SU-DHL-6 (cell line): ENCODE data around the gene C9orf57.
"Not testable (repeated sequence)": the region's sequence is repeated elsewhere in the genome, so short reads cannot be mapped to it uniquely, and the experiment has no call there.

Experiments used
- H2AFZ ChIP-seq: fragments of 200-600 bp; sonication (generic); 2 replicates; pipeline ENCODE4 v1.6.1; 2014; ENCODE audit warnings: low read depth, mild to moderate bottlenecking, moderate library complexity, mixed read lengths, antibody characterized with exemption, low read length; ENCODE audit not compliant: severe bottlenecking
- H3F3A ChIP-seq: fragments of 200-600 bp; shearing (Covaris generic); 2 replicates; pipeline ENCODE4 v1.6.0; 2016; ENCODE audit warnings: antibody characterized with exemption, mild to moderate bottlenecking; ENCODE audit not compliant: insufficient read depth
- H3K27ac ChIP-seq: fragments of 200-600 bp; sonication (generic); 2 replicates; pipeline ENCODE4 v1.5.1; 2016; ENCODE audit warnings: low read depth, mild to moderate bottlenecking, low read length, moderate library complexity, mixed read lengths
- H3K27me3 ChIP-seq: fragments of 200-600 bp; sonication (generic), shearing (Covaris generic); 2 replicates; pipeline ENCODE4 v1.6.0; 2014; ENCODE audit warnings: mild to moderate bottlenecking, low read length
- H3K36me3 ChIP-seq: fragments of 200-600 bp; sonication (generic); 2 replicates; pipeline ENCODE4 v1.6.1; 2014; ENCODE audit warnings: mild to moderate bottlenecking, low read length, mixed read lengths
- H3K4me2 ChIP-seq: fragments of 300-600, 200-600 bp; shearing (Covaris generic), sonication (generic); 2 replicates; pipeline ENCODE4 v1.6.0; 2014; ENCODE audit warnings: low read length, low read depth, mild to moderate bottlenecking; ENCODE audit not compliant: poor library complexity, severe bottlenecking
- H3K4me3 ChIP-seq: fragments of 200-600 bp; sonication (generic); 2 replicates; pipeline ENCODE4 v1.5.1; 2014; ENCODE audit warnings: antibody characterized with exemption, low read length, mild to moderate bottlenecking, mixed read lengths; ENCODE audit not compliant: insufficient read depth, poor library complexity, severe bottlenecking
- H3K79me2 ChIP-seq: fragments of 200-600 bp; sonication (generic); 2 replicates; pipeline ENCODE4 v1.6.1; 2014; ENCODE audit warnings: mild to moderate bottlenecking, low read length, moderate library complexity; ENCODE audit not compliant: insufficient read depth
- H3K9ac ChIP-seq: fragments of 200-600 bp; sonication (generic); 2 replicates; pipeline ENCODE4 v1.7.0; 2014; ENCODE audit warnings: mild to moderate bottlenecking, low read length
- H3K9me2 ChIP-seq: fragments of 200-600 bp; sonication (generic); replicated peaks from 2 replicates; pipeline ENCODE4 v1.6.1; 2014; ENCODE audit warnings: low read length; ENCODE audit not compliant: insufficient read depth
- H3K9me3 ChIP-seq: fragments of 200-600 bp; sonication (generic); 2 replicates; pipeline ENCODE4 v1.6.1; 2014; ENCODE audit warnings: low read length, mixed read lengths; ENCODE audit not compliant: insufficient read depth
- H4K20me1 ChIP-seq: fragments of 200-600 bp; sonication (generic); 2 replicates; pipeline ENCODE4 v1.6.1; 2014; ENCODE audit warnings: low read depth, mild to moderate bottlenecking, antibody characterized with exemption, low read length, moderate library complexity, mixed read lengths
- EZH2phosphoT487 ChIP-seq: fragments of 200-600 bp; sonication (generic), shearing (Covaris generic); conservative IDR thresholded peaks from 2 replicates; pipeline ENCODE4 v1.6.1; 2018; ENCODE audit warnings: mild to moderate bottlenecking, antibody characterized with exemption, low read length, moderate library complexity, mixed read lengths
- TF ChIP-seq, protein P1 (sequence below): fragments of 200-600 bp; sonication (generic); IDR thresholded peaks from one replicate; pipeline ENCODE4 v1.5.1; 2017; ENCODE audit warnings: antibody characterized with exemption, mild to moderate bottlenecking, low read length, moderate library complexity; ENCODE audit not compliant: insufficient read depth, poor library complexity, severe bottlenecking

C9orf57 gene, protein sequence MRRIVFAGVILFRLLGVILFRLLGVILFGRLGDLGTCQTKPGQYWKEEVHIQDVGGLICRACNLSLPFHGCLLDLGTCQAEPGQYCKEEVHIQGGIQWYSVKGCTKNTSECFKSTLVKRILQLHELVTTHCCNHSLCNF

DNA sequence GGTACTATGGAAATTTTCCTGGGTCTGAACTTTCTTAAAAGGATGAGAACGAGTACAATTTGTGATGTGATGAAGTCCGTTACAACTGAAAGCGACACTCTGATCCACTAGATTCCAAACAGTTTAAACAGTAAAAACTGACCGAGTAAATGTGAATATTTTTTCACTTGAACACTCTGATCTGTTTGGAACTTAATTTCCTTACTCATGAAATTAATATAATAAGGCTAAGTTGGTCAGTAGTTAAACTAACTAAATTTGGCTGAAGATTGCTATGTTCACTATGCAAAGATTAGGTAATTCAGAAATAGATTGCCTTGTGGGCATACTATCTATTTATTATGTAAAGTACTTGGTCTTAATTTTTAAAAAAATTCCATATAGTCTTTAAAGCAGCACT is at the start of gene C9orf57:
Gene C9orf57 (minus strand): TSS at position 101 of the 400 bp plus-strand sequence. CDS start 1,282 bp downstream, outside the sequence.
- H3K79me2 ChIP-seq = no peaks in the 10 kb centered on the region
- no peaks in the 10 kb centered on the region for H3K9me3 ChIP-seq
- no peaks in the 10 kb centered on the region for H3K36me3 ChIP-seq
- no peak within 1 kb of the TSS for H2AFZ ChIP-seq
- H4K20me1 ChIP-seq = no peaks in the 10 kb centered on the region
- TF ChIP-seq, protein P1, sequence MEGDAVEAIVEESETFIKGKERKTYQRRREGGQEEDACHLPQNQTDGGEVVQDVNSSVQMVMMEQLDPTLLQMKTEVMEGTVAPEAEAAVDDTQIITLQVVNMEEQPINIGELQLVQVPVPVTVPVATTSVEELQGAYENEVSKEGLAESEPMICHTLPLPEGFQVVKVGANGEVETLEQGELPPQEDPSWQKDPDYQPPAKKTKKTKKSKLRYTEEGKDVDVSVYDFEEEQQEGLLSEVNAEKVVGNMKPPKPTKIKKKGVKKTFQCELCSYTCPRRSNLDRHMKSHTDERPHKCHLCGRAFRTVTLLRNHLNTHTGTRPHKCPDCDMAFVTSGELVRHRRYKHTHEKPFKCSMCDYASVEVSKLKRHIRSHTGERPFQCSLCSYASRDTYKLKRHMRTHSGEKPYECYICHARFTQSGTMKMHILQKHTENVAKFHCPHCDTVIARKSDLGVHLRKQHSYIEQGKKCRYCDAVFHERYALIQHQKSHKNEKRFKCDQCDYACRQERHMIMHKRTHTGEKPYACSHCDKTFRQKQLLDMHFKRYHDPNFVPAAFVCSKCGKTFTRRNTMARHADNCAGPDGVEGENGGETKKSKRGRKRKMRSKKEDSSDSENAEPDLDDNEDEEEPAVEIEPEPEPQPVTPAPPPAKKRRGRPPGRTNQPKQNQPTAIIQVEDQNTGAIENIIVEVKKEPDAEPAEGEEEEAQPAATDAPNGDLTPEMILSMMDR = no peak
- TF ChIP-seq EZH2phosphoT487 = no peak
- H3K4me3 ChIP-seq = no peak within 1 kb of the TSS
- no peaks in the 10 kb centered on the region for H3F3A ChIP-seq
- no peak within 1 kb of the TSS for H3K4me2 ChIP-seq
- H3K9ac ChIP-seq = no peak within 1 kb of the TSS
- H3K27ac ChIP-seq = no peak within 1 kb of the TSS
- H3K9me2 ChIP-seq = no peaks in the 10 kb centered on the region
- no peaks in the 10 kb centered on the region for H3K27me3 ChIP-seq

DNA sequence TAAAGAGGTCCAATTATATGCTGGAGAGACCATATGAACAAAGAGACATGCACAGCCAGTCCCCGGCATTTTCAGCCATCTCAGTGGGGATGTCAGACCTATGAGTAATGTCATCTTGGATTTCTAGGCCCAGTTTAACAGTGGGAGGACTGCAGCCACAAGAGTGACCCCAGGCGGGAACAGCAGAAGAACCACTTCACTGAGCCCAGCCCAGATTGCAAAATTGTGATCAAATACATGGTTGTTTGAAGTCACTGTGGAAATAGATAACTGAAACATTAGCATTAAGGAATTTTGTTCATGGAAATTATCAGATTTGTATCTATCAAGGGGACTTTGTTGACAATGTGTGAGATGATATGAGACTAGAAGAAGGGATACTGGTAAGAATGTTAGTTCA is 42.1 kb upstream of the C9orf57 start:
- H3K27me3 ChIP-seq = no peaks in the 10 kb centered on the region
- no peaks in the 10 kb centered on the region for H3K9me3 ChIP-seq
- no peak overlapping the region for H3K9ac ChIP-seq
- H4K20me1 ChIP-seq = no peaks in the 10 kb centered on the region
- no peaks in the 10 kb centered on the region for H3K79me2 ChIP-seq
- H3K36me3 ChIP-seq = no peaks in the 10 kb centered on the region
- no peak overlapping the region for H3K4me2 ChIP-seq
- H2AFZ ChIP-seq = no peak overlapping the region
- H3F3A ChIP-seq = no peaks in the 10 kb centered on the region
- H3K4me3 ChIP-seq = no peak overlapping the region
- H3K9me2 ChIP-seq = no peaks in the 10 kb centered on the region
- H3K27ac ChIP-seq = no peak overlapping the region
- TF ChIP-seq, protein P1 = no peak
- TF ChIP-seq EZH2phosphoT487 = no peak

- not testable (repeated sequence) for H3K9me3 ChIP-seq, H3K4me3 ChIP-seq, H3K79me2 ChIP-seq, H4K20me1 ChIP-seq, H3K4me2 ChIP-seq, H2AFZ ChIP-seq, H3K9me2 ChIP-seq, H3K27ac ChIP-seq, H3K36me3 ChIP-seq, H3K27me3 ChIP-seq, H3K9ac ChIP-seq, H3F3A ChIP-seq
Observed at GRCh38 chr9:72095520-72095919, 35.1 kb upstream of the C9orf57 start.

- H3K9me3 ChIP-seq = no peaks in the 10 kb centered on the region
Observed at GRCh38 chr9:72092820-72093219, 32.4 kb upstream of the C9orf57 start.

More at GRCh38 chr9:72092820-72093219, 32.4 kb upstream of the C9orf57 start:
- no peaks in the 10 kb centered on the region for H3F3A ChIP-seq
- TF ChIP-seq EZH2phosphoT487 = no peak
- TF ChIP-seq, protein P1 = no peak
- no peak overlapping the region for H3K9ac ChIP-seq
- no peaks in the 10 kb centered on the region for H4K20me1 ChIP-seq
- H3K36me3 ChIP-seq = no peaks in the 10 kb centered on the region
- no peaks in the 10 kb centered on the region for H3K9me2 ChIP-seq
- H3K4me3 ChIP-seq = no peak overlapping the region
- no peak overlapping the region for H2AFZ ChIP-seq
- no peak overlapping the region for H3K4me2 ChIP-seq
- no peak overlapping the region for H3K27ac ChIP-seq
- H3K27me3 ChIP-seq = no peaks in the 10 kb centered on the region
- H3K79me2 ChIP-seq = no peaks in the 10 kb centered on the region
